Measurements from ENCODE around the gene CIITA.
"Not testable (repeated sequence)": the region's sequence is repeated elsewhere in the genome, so short reads cannot be mapped to it uniquely, and the experiment has no call there.

The CIITA gene

GRCh38 chr16:10876799-10877341, at the start of gene CIITA:
CIITA (plus strand) TSS chr16:10877202; CDS start chr16:10877331, 129 bp downstream.
- DNase-seq: no peak

- no peak for DNase-seq
These were observed 49.2 kb upstream of the CIITA start for GRCh38 chr16:10827691-10828341.

- no peak for DNase-seq
These were observed 48.1 kb upstream of the CIITA start for GRCh38 chr16:10828851-10829366.

GRCh38 chr16:10829390-10830098, 47.5 kb upstream of the CIITA start:
- DNase-seq: not testable (repeated sequence)

- DNase-seq: not testable (repeated sequence)
These were observed 46.8 kb upstream of the CIITA start for GRCh38 chr16:10830240-10830639.

GRCh38 chr16:10831894-10832886, 44.8 kb upstream of the CIITA start:
- DNase-seq: no peak

GRCh38 chr16:10833271-10833670, 43.7 kb upstream of the CIITA start:
- no peak for DNase-seq

- no peak for DNase-seq
These were observed 42.9 kb upstream of the CIITA start for GRCh38 chr16:10834130-10834529.

GRCh38 chr16:10834766-10835165, 42.2 kb upstream of the CIITA start:
- DNase-seq: no peak

- no peak for DNase-seq
These were observed 41.6 kb upstream of the CIITA start for GRCh38 chr16:10835281-10835931.

GRCh38 chr16:10836174-10836853, 40.7 kb upstream of the CIITA start:
- DNase-seq: no peak

GRCh38 chr16:10838621-10839278, 38.3 kb upstream of the CIITA start:
- DNase-seq: no peak

- no peak for DNase-seq
These were observed 37.7 kb upstream of the CIITA start for GRCh38 chr16:10839279-10839666.

GRCh38 chr16:10840703-10841102, 36.3 kb upstream of the CIITA start:
- DNase-seq: no peak

- DNase-seq: no peak
These were observed 30.6 kb upstream of the CIITA start for GRCh38 chr16:10846213-10846998.

GRCh38 chr16:10847176-10847575, 29.8 kb upstream of the CIITA start:
- DNase-seq: no peak

- no peak for DNase-seq
These were observed 27.1 kb upstream of the CIITA start for GRCh38 chr16:10849736-10850477.

- no peak for DNase-seq
These were observed 26.5 kb upstream of the CIITA start for GRCh38 chr16:10850478-10850850.

- DNase-seq: no peak
These were observed 25.5 kb upstream of the CIITA start for GRCh38 chr16:10851512-10851911.

- DNase-seq: no peak
These were observed 24.7 kb upstream of the CIITA start for GRCh38 chr16:10852286-10852685.

All from NCI-H510A treated with DMSO at 0.1 percent for 48 hours (cell line).